Left colon (tissue), 2 donors: ENCODE results near the gene NEURL2. TPM values are rescaled to one million over a fixed set of nuclear protein-coding genes. Genes with fewer than 3 reads are reported as not detected.
A peak's percentile ranks its signal among the peaks of the same experiment; 100 is the strongest.
"Not testable (repeated sequence)": the region's sequence is repeated elsewhere in the genome, so short reads cannot be mapped to it uniquely, and the experiment has no call there.

Experiments
- ATAC-seq: fragments of 200-7000 bp; cut with Tn5 transposase; one replicate; pipeline ENCODE4 v1.9.1; 2020; ENCODE audit warnings: mild to moderate bottlenecking, moderate library complexity
- DNase-seq, 2 donors: peaks; one replicate each; pipeline ENCODE4 v3.0.0-alpha.2; 2020
- intact Hi-C, 2 donors: fragments of 100-400 bp; cut with DNase I in 1 of 2; cut with micrococcal nuclease in 1 of 2; formaldehyde crosslinking; loops; one replicate each; pipeline versions ENCODE4 v1.11.2 to v1.14.0; 2022; cut with DNase I, micrococcal nuclease
- total RNA-seq, 2 donors: library from RNA; stranded (reverse); fragmentation: NEBNext Ultra II Directional; extraction: Animal tissue kit (Norgen Biotek cat#: 25700); gene quantifications; one replicate each; pipeline ENCODE4 v1.2.1, GENCODE V29; 2021
- donor health status: DM: no; HTN: no; CAD: no.
- donor health status: DM: yes; HTN: yes; CAD: no.

The NEURL2 gene
- total RNA-seq, 2 donors from 2014 or later: 4.7 to 5.5 TPM

- intact Hi-C loops: no loop called here
- no peak for DNase-seq
- no peak for ATAC-seq
These were observed 4.2 kb downstream of the NEURL2 start for GRCh38 chr20:45886590-45887345.

- DNase-seq (no peak), ATAC-seq (no peak)
- intact Hi-C loops: no loop called here
These were observed 7.9 kb downstream of the NEURL2 start for GRCh38 chr20:45883100-45883469.

GRCh38 chr20:45882469-45883099 is 8.4 kb downstream of the NEURL2 start:
- no peak for ATAC-seq
- intact Hi-C loops: no loop called here
- DNase-seq: no peak

- peak; percentile 98 for ATAC-seq
- intact Hi-C loops: no loop called here
These were observed 9.8 kb downstream of the NEURL2 start, which contains the start of gene ZSWIM1 for GRCh38 chr20:45880988-45881788. Gene ZSWIM1 (plus strand): TSS chr20:45881227. CDS start chr20:45882593, 1,366 bp downstream.

GRCh38 chr20:45878076-45878761 is 12.8 kb downstream of the NEURL2 start:
- intact Hi-C loops: no loop called here
- ATAC-seq: no peak
- DNase-seq: no peak

More at GRCh38 chr20:45880988-45881788, 9.8 kb downstream of the NEURL2 start, which contains the start of gene ZSWIM1:
- DNase-seq: peak; percentile 99

- intact Hi-C loops: no loop called here
These were observed 16.4 kb downstream of the NEURL2 start for GRCh38 chr20:45874576-45874975.

GRCh38 chr20:45874104-45874481 is 16.9 kb downstream of the NEURL2 start:
- DNase-seq, ATAC-seq, intact Hi-C loops: not testable (repeated sequence)

More at GRCh38 chr20:45874576-45874975, 16.4 kb downstream of the NEURL2 start:
- no peak for ATAC-seq
- no peak for DNase-seq

- no peak for ATAC-seq
- DNase-seq: no peak
- intact Hi-C loops: no loop called here
These were observed 17.5 kb downstream of the NEURL2 start for GRCh38 chr20:45873409-45874103.

- no peak for ATAC-seq
- intact Hi-C loops: no loop called here
These were observed 18.4 kb downstream of the NEURL2 start for GRCh38 chr20:45872626-45873025.

GRCh38 chr20:45867819-45868176 is 23.2 kb downstream of the NEURL2 start:
- intact Hi-C loops: no loop called here
- no peak for DNase-seq
- ATAC-seq: peak; percentile 44

More at GRCh38 chr20:45872626-45873025, 18.4 kb downstream of the NEURL2 start:
- DNase-seq: no peak

- intact Hi-C loops: no loop called here
- ATAC-seq: peak; percentile 80
- no peak for DNase-seq
These were observed 23.7 kb downstream of the NEURL2 start for GRCh38 chr20:45867136-45867818.

- intact Hi-C loops: no loop called here
- ATAC-seq: no peak
- DNase-seq: no peak
These were observed 24.6 kb downstream of the NEURL2 start for GRCh38 chr20:45866454-45866853.

GRCh38 chr20:45863543-45864470 is 27.2 kb downstream of the NEURL2 start:
- DNase-seq (no peak), ATAC-seq (peak; percentile 66)
- intact Hi-C loops: no loop called here

GRCh38 chr20:45861221-45862075 is 29.6 kb downstream of the NEURL2 start:
- ATAC-seq (peak; percentile 26), DNase-seq (peak in 1 of 2 donors; percentile 32)
- intact Hi-C loops: no loop called here

- DNase-seq: no peak
- no peak for ATAC-seq
- intact Hi-C loops: no loop called here
These were observed 30.3 kb downstream of the NEURL2 start for GRCh38 chr20:45860560-45861220.
